H1 (cell line): ENCODE data around the gene NDUFB4. TPM values are rescaled to one million over a fixed set of nuclear protein-coding genes. Genes with fewer than 3 reads are reported as not detected.

Experiments used
- GTF2F1 ChIP-seq: IDR thresholded peaks from 2 replicates; pipeline ENCODE4 v1.6.1; 2012; ENCODE audit warnings: low read depth, low read length, improper control_type of control experiment, borderline replicate concordance
- NRF1 ChIP-seq: IDR thresholded peaks from 2 replicates; pipeline ENCODE4 v1.6.1; 2011; ENCODE audit warnings: mild to moderate bottlenecking, low read depth, low read length, improper control_type of control experiment
- SUZ12 ChIP-seq: fragments of 200-600 bp; sonication (generic); IDR thresholded peaks from 2 replicates; pipeline ENCODE4 v1.6.1; 2012; ENCODE audit warnings: mild to moderate bottlenecking, inconsistent platforms, low read length, moderate library complexity, mixed read lengths
- polyA plus RNA-seq, 7 experiments: library from polyadenylated mRNA; depleted of rRNA in 3 of 7; stranded (reverse) in 5 of 7; unstranded in 2 of 7; fragments of >200 nt in 5 of 7; fragments of 200-250 nt in 2 of 7; gene quantifications; 1 replicate in 5 of 7; 2 replicates in 1 of 7; 4 replicates in 1 of 7; pipeline versions ENCODE4 v1.2.1 to v1.2.3, GENCODE V29; 2011 to 2013; ENCODE audit warnings: missing spikeins in 2 of 7, mixed read lengths in 2 of 7
- total RNA-seq: library from RNA; stranded (reverse); fragmentation: NEBNext Ultra II Directional; extraction: Animal tissue kit (Norgen Biotek cat#: 25700); gene quantifications from 2 replicates; pipeline ENCODE4 v1.2.1, GENCODE V29; 2021

NDUFB4 gene
- total and polyA plus RNA-seq, 2 of the 8 experiments (the other 6 are each of a cell fraction or from before 2014, with no cell fraction given) = 184 to 382 TPM

GRCh38 chr3:120641696-120642246 is 45.6 kb downstream of the NDUFB4 start (continued):
- TF ChIP-seq GTF2F1 (no peak), NRF1 (no peak), SUZ12 (no peak)
- TF ChIP-seq, all 59 proteins: peak for 0
